ENCODE measurements around the gene LITAF. TPM values are rescaled to one million over a fixed set of nuclear protein-coding genes. Genes with fewer than 3 reads are reported as not detected.
"Not testable (repeated sequence)": the region's sequence is repeated elsewhere in the genome, so short reads cannot be mapped to it uniquely, and the experiment has no call there.

Gene LITAF
- total RNA-seq, 1 experiment from 2014 or later, result 30.1 TPM

GRCh38 chr16:11575223-11575589 lies 11.5 kb downstream of the LITAF start:
- DNase-seq (ENCODE audit: low spot score), result no peak

GRCh38 chr16:11572301-11572995 lies 14.3 kb downstream of the LITAF start:
- DNase-seq (ENCODE audit: low spot score), result no peak

DNA sequence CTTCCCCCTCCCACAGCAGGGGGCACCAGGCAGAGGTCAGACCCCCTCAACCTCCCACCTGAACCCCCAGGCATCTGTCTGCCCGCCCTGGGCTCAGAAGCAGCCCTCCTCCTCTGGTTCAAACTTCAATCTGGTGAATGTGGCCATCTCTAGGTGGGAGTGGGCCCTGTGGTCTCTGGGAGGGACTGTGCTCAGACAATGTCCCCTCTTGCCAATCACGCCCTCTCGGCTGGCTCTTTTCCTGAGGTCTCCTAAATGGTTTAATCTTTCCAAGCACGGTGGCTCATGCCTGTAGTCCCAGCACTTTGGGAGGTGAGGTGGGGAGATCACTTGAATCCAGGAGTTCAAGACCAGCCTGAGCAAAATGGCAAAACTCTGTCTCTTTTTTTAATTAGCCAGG lies 15.2 kb downstream of the LITAF start:
- no peak for DNase-seq (ENCODE audit: low spot score)

GRCh38 chr16:11570806-11571205 lies 15.9 kb downstream of the LITAF start:
- no peak for DNase-seq (ENCODE audit: low spot score)

DNA sequence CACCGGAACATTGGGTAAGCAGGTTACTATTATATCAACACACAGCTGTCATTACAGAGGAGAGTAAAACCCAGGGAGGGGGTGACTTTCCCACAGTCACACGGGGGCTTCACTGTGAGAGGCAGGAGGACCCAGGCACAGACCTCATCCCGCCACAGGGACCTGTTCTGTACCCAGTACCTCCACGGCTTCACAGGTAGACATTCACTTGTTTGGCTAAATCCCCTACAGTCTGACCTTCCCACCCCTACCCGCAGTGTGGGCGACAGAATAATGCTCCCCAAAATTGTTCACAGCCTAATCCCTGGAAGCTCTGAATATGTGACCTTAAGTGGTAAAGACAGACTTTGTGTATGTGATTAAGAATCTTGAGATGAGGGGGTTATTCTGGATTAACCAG lies 16.5 kb downstream of the LITAF start:
- DNase-seq (ENCODE audit: low spot score), result no peak

GRCh38 chr16:11566398-11566797 lies 20.3 kb downstream of the LITAF start:
- no peak for DNase-seq (ENCODE audit: low spot score)

DNA sequence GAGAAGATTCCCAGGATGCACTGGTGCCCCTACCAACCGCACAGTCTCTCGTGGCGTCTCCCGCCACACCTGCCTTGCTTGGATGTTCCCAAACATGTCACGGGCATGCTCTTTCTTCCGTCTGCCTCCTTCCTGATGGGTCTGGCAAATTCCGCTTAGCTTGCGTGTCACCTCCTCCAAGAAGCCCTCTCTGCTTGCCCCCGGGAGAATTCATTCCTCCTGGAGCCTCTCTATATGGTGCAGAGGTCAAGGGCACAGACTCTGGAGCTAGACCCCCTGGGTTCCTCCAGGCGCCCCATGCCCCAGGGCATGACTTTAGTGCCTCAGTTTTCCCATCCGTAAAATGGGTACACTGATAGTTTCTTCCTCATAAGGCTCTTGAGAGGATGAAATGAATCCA lies 21.1 kb downstream of the LITAF start:
- DNase-seq (ENCODE audit: low spot score), result no peak

DNA sequence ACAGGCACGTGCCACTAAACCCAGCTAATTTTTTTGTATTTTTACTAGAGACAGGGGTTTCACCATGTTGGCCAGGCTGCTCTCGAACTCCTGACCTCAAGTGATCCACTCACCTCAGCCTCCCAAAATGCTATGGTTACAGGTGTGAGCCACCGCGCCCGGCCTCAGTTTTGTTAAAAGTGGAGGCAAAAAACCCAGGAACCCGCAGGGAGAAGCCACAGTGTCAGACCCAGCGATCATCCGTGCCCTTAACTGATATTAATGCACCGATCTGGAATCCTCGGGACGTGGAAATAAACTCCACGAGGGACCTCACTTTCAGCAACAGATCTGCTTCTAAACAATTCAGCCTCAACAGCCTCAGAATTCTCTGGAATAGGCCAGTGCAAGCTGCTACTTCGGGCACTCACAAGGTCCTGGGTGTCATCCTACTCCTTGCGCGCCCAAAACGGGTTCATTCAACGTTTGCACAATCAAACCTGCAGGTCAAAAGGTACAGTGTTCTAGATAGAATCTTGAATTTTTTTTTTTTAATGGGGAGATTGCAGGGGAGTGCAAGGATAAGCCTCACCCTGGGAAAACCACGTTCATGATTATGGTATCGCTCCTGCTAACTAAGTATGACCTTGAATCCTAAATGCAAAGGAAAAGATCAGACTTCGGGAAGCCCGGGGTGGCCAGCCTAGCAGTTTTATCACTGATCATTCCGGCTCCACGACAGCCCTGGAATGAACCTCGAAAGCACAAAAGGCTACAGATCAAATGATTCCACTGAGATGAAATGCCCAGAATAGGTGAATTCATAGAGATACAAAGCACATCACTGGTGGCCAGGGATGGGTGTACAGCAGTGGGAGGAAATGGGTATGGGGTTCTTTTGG lies 22.4 kb downstream of the LITAF start:
- DNase-seq (ENCODE audit: low spot score), result no peak

DNA sequence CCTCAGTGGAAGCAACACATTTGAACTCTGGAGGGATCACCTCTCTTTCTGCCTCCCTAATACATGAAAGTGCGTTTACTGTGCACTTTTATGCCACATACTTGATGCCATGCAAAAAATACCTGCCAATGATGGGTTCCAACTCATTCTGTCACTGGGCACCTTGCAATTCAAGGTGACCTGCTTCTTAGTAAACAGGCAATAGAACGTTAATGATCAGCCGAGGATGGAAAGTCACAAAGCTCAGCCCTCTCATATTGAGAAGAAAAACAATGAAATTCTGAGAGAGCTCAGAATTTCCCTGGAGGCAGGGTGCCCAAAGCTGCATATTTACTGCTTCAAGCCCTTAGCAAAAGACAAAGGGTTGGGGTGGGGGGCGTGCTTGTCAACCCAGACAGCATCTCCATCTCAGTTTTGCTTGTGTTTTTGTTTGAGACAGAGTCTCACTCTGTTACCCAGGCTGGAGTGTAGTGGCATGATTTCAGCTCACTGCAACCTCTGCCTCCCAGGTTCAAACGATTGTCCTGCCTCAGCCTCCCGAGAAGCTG lies 23.2 kb downstream of the LITAF start:
- no peak for DNase-seq (ENCODE audit: low spot score)

DNA sequence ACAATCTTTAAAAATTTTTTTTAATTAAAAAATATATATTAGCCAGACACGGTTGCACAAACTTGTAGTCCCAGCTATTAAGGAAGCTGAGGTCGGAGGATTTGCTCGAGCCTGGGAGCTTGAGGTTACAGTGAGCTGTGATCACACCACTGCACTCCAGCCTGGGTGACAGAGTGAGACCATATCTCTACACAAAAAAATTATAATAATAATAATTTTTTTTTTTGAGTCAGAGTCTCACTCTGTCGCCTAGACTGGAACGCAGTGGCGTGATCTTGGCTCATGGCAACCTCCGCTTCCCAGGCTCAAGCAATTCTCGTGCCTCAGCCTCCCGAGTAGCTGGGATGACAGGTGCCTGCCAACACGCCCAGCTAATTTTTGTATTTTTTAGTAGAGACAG lies 23.8 kb downstream of the LITAF start:
- DNase-seq (ENCODE audit: low spot score), result no peak

GRCh38 chr16:11562411-11562810 lies 24.3 kb downstream of the LITAF start:
- DNase-seq (ENCODE audit: low spot score), result no peak

GRCh38 chr16:11561856-11562255 lies 24.9 kb downstream of the LITAF start:
- no peak for DNase-seq (ENCODE audit: low spot score)

DNA sequence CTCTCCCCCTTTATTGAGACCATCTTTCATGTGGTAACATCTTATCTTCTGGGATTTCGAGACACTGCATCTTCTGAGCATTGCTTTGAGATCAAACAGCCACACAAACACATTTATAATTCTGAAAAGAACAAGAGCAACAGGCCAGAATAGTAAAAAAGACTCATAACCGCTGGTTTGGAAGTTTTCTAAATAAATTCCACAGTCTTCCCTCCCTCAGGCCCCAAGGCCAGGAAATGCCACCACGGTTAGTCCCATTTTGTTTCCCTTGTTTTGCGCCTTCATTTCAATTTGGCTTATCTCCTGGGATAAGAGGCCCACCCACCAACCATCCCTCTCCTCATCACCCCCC lies 25.3 kb downstream of the LITAF start:
- DNase-seq (ENCODE audit: low spot score), result no peak

- no peak for DNase-seq (ENCODE audit: low spot score)
Observed at GRCh38 chr16:11560701-11561453, 25.8 kb downstream of the LITAF start.

DNA sequence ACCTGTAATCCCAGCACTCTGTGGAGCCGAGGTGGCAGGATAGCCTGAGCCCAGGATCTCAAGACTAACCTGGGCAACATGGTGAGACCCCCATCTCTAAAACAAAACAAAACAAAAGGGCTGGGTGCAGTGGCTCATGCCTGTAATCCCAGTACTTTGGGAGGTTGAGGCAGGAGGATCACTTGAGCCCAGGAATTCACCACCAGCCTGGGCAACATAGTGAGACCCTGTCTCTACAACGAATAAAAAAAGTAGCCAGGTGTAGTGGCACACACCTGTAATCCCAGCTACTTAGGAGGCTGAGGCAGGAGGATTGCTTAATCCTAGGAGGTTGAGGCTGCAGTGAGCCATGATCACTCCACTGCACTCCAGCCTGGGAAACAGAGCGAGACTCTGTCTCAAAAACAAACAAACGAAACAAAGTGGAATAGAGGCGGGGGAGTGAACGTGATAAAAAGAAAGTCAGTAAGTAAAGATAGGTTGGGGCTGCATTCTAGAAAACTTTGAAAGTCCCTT lies 28.4 kb downstream of the LITAF start:
- DNase-seq (ENCODE audit: low spot score), result not testable (repeated sequence)

GRCh38 chr16:11557801-11558200 lies 28.9 kb downstream of the LITAF start:
- DNase-seq (ENCODE audit: low spot score), result no peak

- DNase-seq (ENCODE audit: low spot score), result no peak
Observed at GRCh38 chr16:11556945-11557720, 29.6 kb downstream of the LITAF start.

- DNase-seq (ENCODE audit: low spot score), result peak; percentile 16
Observed at GRCh38 chr16:11556214-11556819, 30.4 kb downstream of the LITAF start.

GRCh38 chr16:11554053-11554452 lies 32.7 kb downstream of the LITAF start:
- no peak for DNase-seq (ENCODE audit: low spot score)

- DNase-seq (ENCODE audit: low spot score), result no peak
Observed at GRCh38 chr16:11553371-11553770, 33.3 kb downstream of the LITAF start.

DNA sequence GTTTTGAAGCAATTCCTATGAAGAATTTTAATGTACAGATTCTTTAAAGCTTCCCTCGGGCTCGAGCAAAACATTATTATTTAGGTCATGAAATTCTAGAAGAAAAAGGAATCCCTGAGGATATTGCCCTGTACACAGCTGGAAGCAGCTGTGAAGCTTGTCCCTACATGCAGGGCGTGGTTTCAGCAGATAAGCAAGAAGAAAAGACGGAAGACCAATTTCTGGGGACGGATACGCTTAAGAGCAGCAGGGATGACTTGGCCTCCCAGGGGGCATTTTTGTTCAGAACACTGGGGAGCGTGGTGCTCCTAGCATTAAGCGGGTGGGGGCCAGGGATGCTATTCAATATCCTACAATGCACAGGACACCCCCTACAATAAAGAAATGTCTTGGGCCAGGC lies 34.3 kb downstream of the LITAF start:
- no peak for DNase-seq (ENCODE audit: low spot score)
